DMS79 (cell line): ENCODE measurements around the gene ZNF497.
"Not testable (repeated sequence)": the region's sequence is repeated elsewhere in the genome, so short reads cannot be mapped to it uniquely, and the experiment has no call there.

ENCODE experiments used
- DNase-seq: peaks from one replicate; lab custom pipeline; 2025; lab: John Stamatoyannopoulos, UW

ZNF497 gene

GRCh38 chr19:58362272-58362994 lies at the start of gene ZNF497:
Gene ZNF497, minus strand, starts transcription at chr19:58362751. Its CDS starts 5,116 bp downstream, at chr19:58357635.
- DNase-seq, result peak; percentile 90

- peak; percentile 9 for DNase-seq
Observed at GRCh38 chr19:58409010-58409790, 46.6 kb upstream of the ZNF497 start.

- peak; percentile 96 for DNase-seq
Observed at GRCh38 chr19:58408152-58409009, 45.8 kb upstream of the ZNF497 start, which contains the start of gene ZNF584. Gene ZNF584, plus strand, starts transcription at chr19:58408649. Its CDS starts 499 bp downstream, at chr19:58409148.

- DNase-seq, result no peak
Observed at GRCh38 chr19:58407658-58408151, 45.2 kb upstream of the ZNF497 start.

GRCh38 chr19:58406818-58407657 lies 44.5 kb upstream of the ZNF497 start:
- DNase-seq, result no peak

- not testable (repeated sequence) for DNase-seq
Observed at GRCh38 chr19:58403920-58404478, 41.4 kb upstream of the ZNF497 start.

- no peak for DNase-seq
Observed at GRCh38 chr19:58401840-58402421, 39.4 kb upstream of the ZNF497 start.

- peak; percentile 98 for DNase-seq
Observed at GRCh38 chr19:58400916-58401839, 38.6 kb upstream of the ZNF497 start.

- DNase-seq, result peak; percentile 57
Observed at GRCh38 chr19:58400316-58400915, 37.9 kb upstream of the ZNF497 start.

- DNase-seq, result no peak
Observed at GRCh38 chr19:58399903-58400302, 37.4 kb upstream of the ZNF497 start.

GRCh38 chr19:58398545-58398944 lies 36.0 kb upstream of the ZNF497 start:
- DNase-seq, result no peak

- no peak for DNase-seq
Observed at GRCh38 chr19:58398087-58398486, 35.5 kb upstream of the ZNF497 start.

- no peak for DNase-seq
Observed at GRCh38 chr19:58397533-58398037, 35.0 kb upstream of the ZNF497 start.

GRCh38 chr19:58396691-58397532 lies 34.4 kb upstream of the ZNF497 start:
- DNase-seq, result no peak

GRCh38 chr19:58395979-58396627 lies 33.6 kb upstream of the ZNF497 start:
- DNase-seq, result no peak

- DNase-seq, result no peak
Observed at GRCh38 chr19:58395220-58395978, 32.8 kb upstream of the ZNF497 start, which contains the start of gene RNF225. Gene RNF225, plus strand, starts transcription at chr19:58395656. Its CDS starts 434 bp downstream, at chr19:58396090.
